ENCODE data around the gene PODXL2.

The PODXL2 gene

DNA sequence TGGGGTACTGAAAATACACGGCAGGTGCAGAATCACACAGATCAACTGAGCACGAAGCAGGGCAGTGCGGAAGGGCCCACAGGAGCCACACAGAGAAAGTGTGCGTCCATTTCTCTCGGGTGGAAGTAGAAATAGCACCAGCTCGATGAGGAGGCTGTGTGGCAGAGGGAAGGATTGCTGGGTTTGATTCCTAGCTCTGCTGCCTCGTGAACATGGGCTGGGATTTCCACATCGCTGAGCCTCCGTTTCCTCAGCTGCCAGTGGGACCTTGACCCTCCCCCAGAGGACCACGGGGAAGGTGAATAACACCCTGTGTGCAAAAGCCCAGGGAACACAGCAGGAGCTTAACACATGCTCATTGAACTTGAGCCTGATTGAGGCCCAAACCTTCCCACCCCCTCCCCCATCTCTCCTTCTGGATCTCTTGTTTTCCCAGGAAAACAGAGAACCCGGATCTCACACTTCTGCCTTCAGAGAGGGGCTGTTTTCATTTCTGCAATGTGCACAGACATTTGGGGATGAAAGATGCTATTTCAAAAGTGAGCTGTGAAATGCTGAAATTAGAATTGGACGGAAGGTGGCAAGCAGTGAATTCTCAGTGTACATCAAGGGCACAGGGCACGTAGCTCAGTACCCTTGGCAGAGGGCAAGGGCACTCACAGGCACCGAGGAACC lies 82.2 kb downstream of the PODXL2 start:
- DNase-seq = no peak

- DNase-seq = no peak
Measured at GRCh38 chr3:127711896-127712295, 82.9 kb downstream of the PODXL2 start.

DNA sequence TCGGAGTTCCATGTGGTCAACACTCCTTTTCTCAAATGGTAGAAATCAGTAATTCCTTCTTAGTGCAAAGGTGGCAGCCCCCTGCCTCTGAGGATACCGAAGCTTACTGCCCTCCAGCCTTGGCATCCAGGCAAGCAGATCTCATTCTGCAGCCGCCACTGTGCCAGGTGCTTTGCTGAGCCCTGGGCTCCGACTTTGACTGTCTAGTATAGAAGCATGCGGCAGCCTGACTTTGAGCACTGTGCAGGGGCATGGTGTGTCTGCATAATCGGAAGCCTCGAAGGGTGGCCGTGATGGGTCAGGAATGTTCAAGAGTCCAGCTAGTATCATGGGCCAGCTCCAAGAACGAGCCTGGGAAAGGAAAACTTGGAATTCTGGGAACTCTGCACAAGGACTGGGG lies 83.5 kb downstream of the PODXL2 start:
- no peak for DNase-seq

- DNase-seq = no peak
Measured at GRCh38 chr3:127712881-127713771, 84.1 kb downstream of the PODXL2 start.

DNA sequence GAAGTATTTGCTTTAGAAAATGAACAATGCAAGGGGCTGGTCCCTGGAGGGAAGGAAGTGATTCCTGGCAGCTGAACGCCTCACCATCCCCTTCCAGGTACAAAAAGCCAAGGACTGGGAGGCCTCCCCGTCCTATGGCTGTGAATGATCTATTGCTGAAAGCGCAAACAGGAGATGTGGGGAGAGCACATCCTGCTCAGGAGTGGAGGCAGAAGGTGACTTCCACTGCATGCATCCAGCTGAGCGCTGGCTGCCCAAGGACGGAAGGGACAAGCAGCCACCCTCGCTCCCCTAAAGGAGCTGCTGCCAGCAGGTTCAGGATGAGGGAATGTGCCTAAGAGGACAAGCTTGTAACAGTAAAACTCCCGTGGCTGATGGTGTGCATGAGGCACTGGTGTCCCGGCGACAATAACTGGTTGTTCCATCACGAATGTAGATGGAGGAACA lies 85.2 kb downstream of the PODXL2 start:
- DNase-seq = no peak

DNA sequence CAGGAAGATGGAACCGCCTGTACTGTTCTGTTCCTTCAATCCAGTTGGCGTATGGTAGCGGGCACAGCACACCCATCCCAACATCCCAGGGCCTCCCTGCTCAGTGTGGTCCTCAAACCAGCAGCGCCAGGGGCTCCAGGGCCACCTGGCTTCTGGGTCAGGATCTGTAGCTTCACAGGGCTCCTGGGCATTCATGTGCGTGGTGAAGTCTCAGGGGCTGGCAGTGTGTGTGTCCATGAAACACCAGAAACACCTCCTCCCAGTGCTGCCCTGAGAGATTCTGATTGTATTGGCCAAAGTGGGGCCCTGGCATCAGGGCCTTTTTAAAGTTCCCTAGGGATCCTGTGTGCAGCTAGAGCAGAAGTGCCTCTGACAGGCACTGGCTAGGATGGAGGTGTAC lies 85.9 kb downstream of the PODXL2 start:
- no peak for DNase-seq

- DNase-seq = no peak
Measured at GRCh38 chr3:127715532-127715931, 86.5 kb downstream of the PODXL2 start.

GRCh38 chr3:127716384-127716783 lies 87.4 kb downstream of the PODXL2 start:
- DNase-seq = no peak

GRCh38 chr3:127717357-127718244 lies 88.6 kb downstream of the PODXL2 start:
- DNase-seq = no peak

- no peak for DNase-seq
Measured at GRCh38 chr3:127718245-127718915, 89.4 kb downstream of the PODXL2 start.

- no peak for DNase-seq
Measured at GRCh38 chr3:127718916-127719290, 89.9 kb downstream of the PODXL2 start.

GRCh38 chr3:127719369-127719768 lies 90.4 kb downstream of the PODXL2 start:
- DNase-seq = no peak

DNA sequence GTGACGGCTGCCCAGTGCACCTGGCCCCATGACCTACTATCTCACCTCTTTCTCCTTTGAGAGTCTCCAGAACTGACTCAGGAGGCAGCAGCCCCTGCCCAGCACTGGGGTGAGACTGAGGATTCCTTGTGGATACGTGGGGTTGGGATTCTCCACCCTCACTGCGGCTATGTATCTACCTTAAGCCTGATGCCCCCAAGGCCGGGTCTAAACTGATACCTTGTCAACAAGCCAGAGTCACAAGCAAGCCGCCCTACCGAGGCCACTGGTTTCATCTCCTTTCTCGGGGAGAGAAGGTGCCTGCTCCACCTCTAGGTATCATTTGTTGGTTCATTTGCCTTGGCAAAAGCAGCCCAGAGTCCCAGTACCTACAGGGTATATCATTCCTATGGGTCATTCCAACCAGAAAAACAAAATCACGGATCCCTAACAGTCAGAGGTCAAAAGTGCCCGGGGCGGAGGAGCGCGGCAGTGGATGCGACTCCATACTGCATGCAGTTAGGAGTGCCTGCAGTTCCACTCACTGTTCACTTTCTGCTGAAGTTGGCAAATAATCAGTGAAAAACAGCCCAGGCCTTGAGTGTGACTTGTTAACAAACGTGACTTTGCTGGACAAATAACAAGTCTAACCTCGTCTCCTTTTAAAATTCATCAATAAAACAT lies 91.3 kb downstream of the PODXL2 start:
- DNase-seq = no peak

GRCh38 chr3:127720985-127721935 lies 92.3 kb downstream of the PODXL2 start:
- DNase-seq = no peak

DNA sequence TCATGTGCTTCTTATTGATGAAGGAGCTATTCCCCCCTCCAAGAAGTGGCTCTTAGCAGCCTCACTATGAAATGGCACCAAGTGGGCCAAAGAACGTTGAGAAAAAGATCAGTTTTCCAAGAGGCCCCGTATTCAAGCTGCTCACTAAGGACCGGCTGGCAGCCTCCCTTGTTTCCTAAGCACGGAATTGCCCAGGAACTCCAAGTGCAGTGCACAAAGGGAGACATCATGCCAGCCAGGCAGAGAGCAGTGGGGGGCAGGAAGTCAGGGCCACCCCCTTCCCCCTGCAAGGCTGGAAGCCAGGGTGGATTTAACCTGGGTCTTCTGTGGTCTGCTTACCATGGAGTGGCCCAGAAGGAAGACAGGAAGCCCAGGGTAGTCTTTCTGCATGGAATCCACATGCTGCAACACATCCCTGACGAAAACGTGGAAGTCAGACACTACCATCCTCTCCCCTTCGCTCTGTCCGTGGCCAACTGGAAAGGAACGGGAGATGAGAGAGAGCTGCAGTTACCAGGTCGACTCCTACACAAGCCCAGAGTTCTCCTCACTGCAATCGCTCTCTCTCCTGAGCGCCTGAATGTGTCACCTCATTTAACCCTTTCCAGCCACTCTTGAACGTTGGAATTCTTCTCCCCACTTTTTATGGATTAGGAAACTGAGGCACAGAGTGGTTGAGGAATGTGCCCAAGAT lies 93.3 kb downstream of the PODXL2 start:
- no peak for DNase-seq

All from stimulated activated CD4-positive, alpha-beta T cell treated with anti-CD3 and anti-CD28 coated beads, Interleukin-4, amount 100 ng/mL, for 4 hours (primary cell).